ENCODE data around the gene COL9A2. TPM values are rescaled to one million over a fixed set of nuclear protein-coding genes. Genes with fewer than 3 reads are reported as not detected.
A peak's percentile ranks its signal among the peaks of the same experiment; 100 is the strongest.

COL9A2 gene
- total and polyA plus RNA-seq, 2 experiments from 2014 or later, result 3.4 to 5.9 TPM

- Histone ChIP-seq H3K4me3 (no peak overlapping the region), H3K9me3 (ENCODE audit: low read depth) (no peaks in the 10 kb centered on the region), H3K4me1 (ENCODE audit: low read depth) (no peaks in the 10 kb centered on the region), H3K27me3 (no peaks in the 10 kb centered on the region), H3K36me3 (peaks cover 48% of the 10 kb centered on the region), H3K27ac (no peak overlapping the region)
- DNase-seq (ENCODE audit: low read depth in 1 of 2, low spot score in 1 of 2), result peak in 1 of 2 donors; percentile 14
- TF ChIP-seq CTCF (IDR thresholded peaks at IDR 0.05; ENCODE audit: low read depth, low read length), result no peak
These were observed 46.8 kb downstream of the COL9A2 start for GRCh38 chr1:40270152-40270834.

- TF ChIP-seq CTCF (IDR thresholded peaks at IDR 0.05; ENCODE audit: low read depth, low read length), result no peak
- no peaks in the 10 kb centered on the region for H3K27me3 ChIP-seq
- no peak overlapping the region for H3K27ac ChIP-seq
- H3K9me3 ChIP-seq (ENCODE audit: low read depth), result no peaks in the 10 kb centered on the region
- no peaks in the 10 kb centered on the region for H3K4me1 ChIP-seq (ENCODE audit: low read depth)
- peaks cover 60% of the 10 kb centered on the region for H3K36me3 ChIP-seq
- no peak overlapping the region for H3K4me3 ChIP-seq
- no peak for DNase-seq (ENCODE audit: low read depth in 1 of 2, low spot score in 1 of 2)
These were observed 48.9 kb downstream of the COL9A2 start for GRCh38 chr1:40268211-40268610.

- no peak overlapping the region for H3K4me3 ChIP-seq
- DNase-seq (ENCODE audit: low read depth in 1 of 2, low spot score in 1 of 2), result peak in 1 of 2 donors; percentile 98
- peaks cover 61% of the 10 kb centered on the region for H3K36me3 ChIP-seq
- H3K9me3 ChIP-seq (ENCODE audit: low read depth), result no peaks in the 10 kb centered on the region
- no peak overlapping the region for H3K27ac ChIP-seq
- TF ChIP-seq CTCF (IDR thresholded peaks at IDR 0.05; ENCODE audit: low read depth, low read length), result no peak
- H3K27me3 ChIP-seq, result no peaks in the 10 kb centered on the region
- H3K4me1 ChIP-seq (ENCODE audit: low read depth), result no peaks in the 10 kb centered on the region
These were observed 49.3 kb downstream of the COL9A2 start for GRCh38 chr1:40267767-40268187.

- H3K27ac ChIP-seq, result no peak overlapping the region
- no peak overlapping the region for H3K4me3 ChIP-seq
- H3K36me3 ChIP-seq, result peaks cover 61% of the 10 kb centered on the region
These were observed 50.1 kb downstream of the COL9A2 start for GRCh38 chr1:40266786-40267535.

GRCh38 chr1:40265919-40266318 is 51.2 kb downstream of the COL9A2 start:
- DNase-seq (ENCODE audit: low read depth in 1 of 2, low spot score in 1 of 2), result no peak
- H3K27me3 ChIP-seq, result no peaks in the 10 kb centered on the region
- no peak overlapping the region for H3K27ac ChIP-seq
- H3K4me1 ChIP-seq (ENCODE audit: low read depth), result no peaks in the 10 kb centered on the region
- no peak for TF ChIP-seq CTCF (IDR thresholded peaks at IDR 0.05; ENCODE audit: low read depth, low read length)
- no peaks in the 10 kb centered on the region for H3K9me3 ChIP-seq (ENCODE audit: low read depth)
- H3K4me3 ChIP-seq, result no peak overlapping the region
- peaks cover 64% of the 10 kb centered on the region for H3K36me3 ChIP-seq

More at GRCh38 chr1:40266786-40267535, 50.1 kb downstream of the COL9A2 start:
- no peaks in the 10 kb centered on the region for H3K4me1 ChIP-seq (ENCODE audit: low read depth)
- no peak for TF ChIP-seq CTCF (IDR thresholded peaks at IDR 0.05; ENCODE audit: low read depth, low read length)
- H3K27me3 ChIP-seq, result no peaks in the 10 kb centered on the region
- no peak for DNase-seq (ENCODE audit: low read depth in 1 of 2, low spot score in 1 of 2)
- H3K9me3 ChIP-seq (ENCODE audit: low read depth), result no peaks in the 10 kb centered on the region

Data from cardiac muscle cell (in vitro differentiated cells and primary cell).